Thyroid gland (tissue), 4 donors: ENCODE measurements around the gene CCDC38.

Experiments
- POLR2A ChIP-seq, 2 donors: fragments of 450-650 bp; IDR thresholded peaks; one replicate each; pipeline ENCODE4 v1.6.1; 2017; ENCODE audit warnings: antibody characterized with exemption in 2 of 2, mild to moderate bottlenecking in 2 of 2, moderate library complexity in 1 of 2
- TF ChIP-seq, protein P1 (sequence below), 6 experiments: fragments of 200-600 bp in 3 of 6; fragments of 450-650 bp in 3 of 6; sonication (generic) in 3 of 6; IDR thresholded peaks; one replicate each; pipeline ENCODE4 v1.5.1; 2016 to 2019; ENCODE audit warnings: antibody characterized with exemption in 6 of 6, mild to moderate bottlenecking in 2 of 6, inconsistent platforms in 1 of 6, moderate library complexity in 1 of 6

DNA sequence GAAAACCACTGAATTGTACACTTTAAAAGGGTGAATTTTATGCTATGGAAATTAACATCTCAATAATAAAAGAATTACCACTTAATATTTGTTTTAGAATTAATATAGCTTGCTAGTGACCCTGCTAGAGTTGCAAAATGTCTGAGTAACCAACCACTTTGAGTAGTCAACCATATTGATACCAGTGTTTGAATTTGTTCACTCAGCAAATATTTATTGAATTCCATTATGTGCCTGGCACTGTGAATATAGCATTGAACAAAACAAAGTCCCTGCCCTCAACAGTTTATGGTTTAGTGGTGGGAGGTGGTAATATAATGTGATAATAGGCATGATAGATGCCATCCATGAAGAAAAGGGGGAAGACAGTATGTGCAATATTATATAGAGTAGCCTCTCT is 79.1 kb downstream of the CCDC38 start:
- TF ChIP-seq, protein P1, sequence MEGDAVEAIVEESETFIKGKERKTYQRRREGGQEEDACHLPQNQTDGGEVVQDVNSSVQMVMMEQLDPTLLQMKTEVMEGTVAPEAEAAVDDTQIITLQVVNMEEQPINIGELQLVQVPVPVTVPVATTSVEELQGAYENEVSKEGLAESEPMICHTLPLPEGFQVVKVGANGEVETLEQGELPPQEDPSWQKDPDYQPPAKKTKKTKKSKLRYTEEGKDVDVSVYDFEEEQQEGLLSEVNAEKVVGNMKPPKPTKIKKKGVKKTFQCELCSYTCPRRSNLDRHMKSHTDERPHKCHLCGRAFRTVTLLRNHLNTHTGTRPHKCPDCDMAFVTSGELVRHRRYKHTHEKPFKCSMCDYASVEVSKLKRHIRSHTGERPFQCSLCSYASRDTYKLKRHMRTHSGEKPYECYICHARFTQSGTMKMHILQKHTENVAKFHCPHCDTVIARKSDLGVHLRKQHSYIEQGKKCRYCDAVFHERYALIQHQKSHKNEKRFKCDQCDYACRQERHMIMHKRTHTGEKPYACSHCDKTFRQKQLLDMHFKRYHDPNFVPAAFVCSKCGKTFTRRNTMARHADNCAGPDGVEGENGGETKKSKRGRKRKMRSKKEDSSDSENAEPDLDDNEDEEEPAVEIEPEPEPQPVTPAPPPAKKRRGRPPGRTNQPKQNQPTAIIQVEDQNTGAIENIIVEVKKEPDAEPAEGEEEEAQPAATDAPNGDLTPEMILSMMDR (IDR thresholded peaks at IDR 0.05), result no peak
- TF ChIP-seq POLR2A (IDR thresholded peaks at IDR 0.05), result no peak
